WTC11 (cell line): ENCODE results near the gene XNDC1N. TPM values are rescaled to one million over a fixed set of nuclear protein-coding genes. Genes with fewer than 3 reads are reported as not detected.
"Not testable (repeated sequence)": the region's sequence is repeated elsewhere in the genome, so short reads cannot be mapped to it uniquely, and the experiment has no call there.

ENCODE experiments used
- ATAC-seq: fragments of 200-7000 bp; cut with Tn5 transposase; 2 replicates; pipeline ENCODE4 v1.10.0; 2021; ENCODE audit warnings: mild to moderate bottlenecking, moderate library complexity
- CTCF ChIA-PET: fragments of 300-600 bp; sonication (Branson Sonifier 250); formaldehyde crosslinking; loops from one replicate; lab custom pipeline; 2021; ENCODE audit warnings: antibody characterized with exemption; lab: Charles Lee
- POLR2A ChIA-PET: fragments of 350-600 bp; sonication (Branson Sonifier 250); formaldehyde crosslinking; loops from one replicate; lab custom pipeline; 2021; ENCODE audit warnings: antibody characterized with exemption; lab: Charles Lee
- DNase-seq: peaks from one replicate; pipeline ENCODE4 v3.0.0; 2021; ENCODE audit warnings: low spot score
- H3K27ac Mint-ChIP-seq: 2 replicates; pipeline ENCODE4 v1.8.0; 2021; ENCODE audit warnings: mixed read lengths
- H3K27me3 Mint-ChIP-seq: 2 replicates; pipeline ENCODE4 v1.8.0; 2021; ENCODE audit warnings: low read depth, mild to moderate bottlenecking, moderate library complexity, mixed read lengths
- H3K36me3 Mint-ChIP-seq: 2 replicates; pipeline ENCODE4 v1.8.0; 2021; ENCODE audit warnings: mixed read lengths
- H3K4me1 Mint-ChIP-seq: 2 replicates; pipeline ENCODE4 v1.8.0; 2022; ENCODE audit warnings: mixed read lengths
- H3K4me3 Mint-ChIP-seq: 2 replicates; pipeline ENCODE4 v1.8.0; 2021; ENCODE audit warnings: mild to moderate bottlenecking, moderate library complexity, mixed read lengths
- H3K9me3 Mint-ChIP-seq: 2 replicates; pipeline ENCODE4 v1.8.0; 2021; ENCODE audit warnings: mixed read lengths
- HMGA2 ChIP-seq: fragments of 250-450 bp; sonication (Bioruptor Pico); IDR thresholded peaks from 2 replicates; pipeline ENCODE4 v1.4.0; 2021; ENCODE audit warnings: mild to moderate bottlenecking, moderate library complexity
- total RNA-seq: library from RNA; stranded (reverse); gene quantifications from 3 replicates; pipeline ENCODE4 v1.2.3, GENCODE V29; 2021

The XNDC1N gene
- total RNA-seq, 1 experiment from 2014 or later = 10.6 TPM

- H3K4me3 Mint-ChIP-seq, H3K36me3 Mint-ChIP-seq, H3K27me3 Mint-ChIP-seq, H3K9me3 Mint-ChIP-seq, POLR2A ChIA-PET, DNase-seq, ATAC-seq, H3K27ac Mint-ChIP-seq: not testable (repeated sequence)
- peaks cover 16% of the 10 kb centered on the region for H3K4me1 Mint-ChIP-seq
- CTCF ChIA-PET = interaction anchor here (1.2 kb wide), 1 partner anchor 306 kb away, joined by 3 read pairs; no protein-coding TSS in a partner anchor
- peak; percentile 85 for TF ChIP-seq HMGA2 (CRISPR knock-in tag)
Observed at GRCh38 chr11:71885806-71886205, 42.6 kb downstream of the XNDC1N start.

Other genes starting within 250 kb of the XNDC1N start
- not detected in 3 replicates for gene DEFB108B, start 95.4 kb downstream of the XNDC1N start, total RNA-seq
- not detected in 3 replicates for gene DEFB131B, start 50.1 kb downstream of the XNDC1N start, total RNA-seq
- 40.2 to 45.3 TPM (median 41.0 TPM) in 3 replicates for gene RNF121, start 452 bp upstream of the XNDC1N start, total RNA-seq
- 14.1 to 17.3 TPM (median 15.0 TPM) in 3 replicates for gene IL18BP, start 70.3 kb upstream of the XNDC1N start, total RNA-seq
- gene NUMA1, start 151.9 kb upstream of the XNDC1N start, total RNA-seq = 117 to 147 TPM (median 118 TPM) in 3 replicates
- gene LRRC51, start 152.3 kb upstream of the XNDC1N start, total RNA-seq = 5.3 to 5.6 TPM (median 5.3 TPM) in 3 replicates
- gene LAMTOR1, start 174.7 kb upstream of the XNDC1N start, total RNA-seq = 79.4 to 84.3 TPM (median 80.4 TPM) in 3 replicates
- not detected in 3 replicates for gene TOMT, start 177.3 kb upstream of the XNDC1N start, total RNA-seq
- gene ANAPC15, start 184.1 kb upstream of the XNDC1N start, total RNA-seq = 60.2 to 75.4 TPM (median 66.1 TPM) in 3 replicates
- 0.25 TPM in 1 of 3 replicates, not detected in the others for gene FOLR3, start 207.1 kb upstream of the XNDC1N start, total RNA-seq